ENCODE data around the gene ZNRD2. TPM values are rescaled to one million over a fixed set of nuclear protein-coding genes. Genes with fewer than 3 reads are reported as not detected.

ZNRD2 gene
- total and polyA plus RNA-seq, 10 of the 15 experiments (the other 5 are each of a cell fraction or from before 2014, with no cell fraction given) = 7.9 to 111 (median 55.4) TPM

DNA sequence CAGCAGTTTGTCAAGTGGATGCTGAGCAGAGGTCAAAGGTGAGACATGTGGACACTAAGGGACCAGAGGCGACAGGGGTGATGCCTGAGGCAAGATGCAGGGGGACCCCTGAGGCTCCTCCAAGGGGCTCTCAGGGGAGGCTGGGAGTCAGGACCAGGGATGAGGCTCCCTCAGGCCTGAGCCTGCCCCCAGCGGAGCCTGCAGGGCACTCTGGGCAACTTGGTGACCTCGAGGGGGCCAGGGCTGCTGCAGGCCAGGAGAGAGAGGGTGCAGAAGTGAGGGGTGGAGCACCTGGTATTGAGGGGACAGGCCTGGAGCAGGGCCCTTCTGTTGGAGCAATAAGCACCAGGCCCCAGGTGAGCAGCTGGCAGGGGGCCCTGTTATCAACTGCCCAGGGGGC, 11.7 kb downstream of the ZNRD2 start:
- in situ Hi-C loops (cut with MboI) (no loop called here), intact Hi-C loops (cut with micrococcal nuclease; ENCODE audit: unreplicated experiment) (no loop called here)
- DNase-seq (ENCODE audit: low read depth, low spot score) (no peak), ATAC-seq (no peak), FAIRE-seq (no peak)
- H3K36me3 ChIP-seq (ENCODE audit: control insufficient read depth in 2 of 2, insufficient read depth in 2 of 2, low read length in 1 of 2) = peaks cover 17% of the 10 kb centered on the region in 2 experiments; a peak in 3 of 4 replicates
- no peaks in the 10 kb centered on the region for H3K9me3 ChIP-seq (replicated peaks; ENCODE audit: control insufficient read depth, insufficient read depth, low read length)
- TF ChIP-seq ZNF622 (IDR thresholded peaks at IDR 0.05) (no peak), SUZ12 (IDR thresholded peaks at IDR 0.05; ENCODE audit: unreplicated experiment) (no peak)
- TF ChIP-seq, protein P1, sequence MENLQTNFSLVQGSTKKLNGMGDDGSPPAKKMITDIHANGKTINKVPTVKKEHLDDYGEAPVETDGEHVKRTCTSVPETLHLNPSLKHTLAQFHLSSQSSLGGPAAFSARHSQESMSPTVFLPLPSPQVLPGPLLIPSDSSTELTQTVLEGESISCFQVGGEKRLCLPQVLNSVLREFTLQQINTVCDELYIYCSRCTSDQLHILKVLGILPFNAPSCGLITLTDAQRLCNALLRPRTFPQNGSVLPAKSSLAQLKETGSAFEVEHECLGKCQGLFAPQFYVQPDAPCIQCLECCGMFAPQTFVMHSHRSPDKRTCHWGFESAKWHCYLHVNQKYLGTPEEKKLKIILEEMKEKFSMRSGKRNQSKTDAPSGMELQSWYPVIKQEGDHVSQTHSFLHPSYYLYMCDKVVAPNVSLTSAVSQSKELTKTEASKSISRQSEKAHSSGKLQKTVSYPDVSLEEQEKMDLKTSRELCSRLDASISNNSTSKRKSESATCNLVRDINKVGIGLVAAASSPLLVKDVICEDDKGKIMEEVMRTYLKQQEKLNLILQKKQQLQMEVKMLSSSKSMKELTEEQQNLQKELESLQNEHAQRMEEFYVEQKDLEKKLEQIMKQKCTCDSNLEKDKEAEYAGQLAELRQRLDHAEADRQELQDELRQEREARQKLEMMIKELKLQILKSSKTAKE (IDR thresholded peaks at IDR 0.05; ENCODE audit: low read depth, poor library complexity, severe bottlenecking) = no peak
- ChIA-PET CTCF (interaction anchor here (2.3 kb wide), 1 partner anchor 12 kb away, joined by 9 read pairs; no protein-coding TSS in a partner anchor), SMC1A (ENCODE audit: uncharacterized antibody, unreplicated experiment) (no interaction called here), POLR2A (no interaction called here), RAD21 (ENCODE audit: unreplicated experiment) (no interaction called here)
- no peaks in the 10 kb centered on the region; the same call in 1 of the 2 replicates for H4K20me1 ChIP-seq (ENCODE audit: control insufficient read depth, insufficient read depth)
- H2AFZ ChIP-seq (ENCODE audit: control insufficient read depth, low read depth, low read length) = no peak overlapping the region
- no peak overlapping the region for H3K4me2 ChIP-seq (ENCODE audit: control insufficient read depth, insufficient read depth)
- H3K9ac ChIP-seq (ENCODE audit: control insufficient read depth, insufficient read depth, low read length) = no peak overlapping the region
- H3K27me3 ChIP-seq (replicated peaks in 1 of 2; ENCODE audit: control insufficient read depth in 2 of 2, insufficient read depth in 2 of 2, low read length in 1 of 2) = no peaks in the 10 kb centered on the region
- H3K4me1 ChIP-seq (ENCODE audit: control insufficient read depth, insufficient read depth, low read length) = peaks cover 29% of the 10 kb centered on the region
- H3K79me2 ChIP-seq (ENCODE audit: control insufficient read depth, insufficient read depth, low read length) = peaks cover 34% of the 10 kb centered on the region
- no peak overlapping the region for H3K27ac ChIP-seq (ENCODE audit: control insufficient read depth, insufficient read depth)
- BruUV-seq (replicated peaks) = no TSS peak
- no peak overlapping the region for H3K4me3 ChIP-seq
- WGBS (ENCODE audit: insufficient coverage, insufficient replicate concordance, low lambda C conversion rate, missing lambda C conversion rate) = 68% methylated on average over 3 of the region's 3 CpGs

DNA sequence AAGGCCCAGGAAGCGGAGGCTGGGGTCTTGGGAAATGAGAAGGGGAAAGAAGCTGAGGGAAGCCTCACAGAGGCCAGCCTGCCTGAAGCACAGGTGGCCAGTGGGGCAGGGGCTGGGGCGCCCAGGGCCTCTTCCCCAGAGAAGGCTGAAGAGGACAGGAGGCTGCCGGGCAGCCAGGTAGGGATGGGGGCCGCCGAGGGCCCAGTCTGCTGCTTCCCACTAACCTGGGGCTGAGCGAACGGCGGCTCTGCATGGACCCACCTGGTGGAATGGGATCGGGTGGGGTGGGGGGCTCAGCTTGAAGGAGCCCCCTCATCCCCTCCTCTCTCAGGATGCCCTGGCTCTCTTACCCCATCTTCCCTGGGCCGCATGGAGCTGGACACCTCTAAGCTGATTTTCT, 13.3 kb downstream of the ZNRD2 start:
- CTCF ChIA-PET = interaction anchor here (2.3 kb wide), 1 partner anchor 10 kb away, joined by 9 read pairs; no protein-coding TSS in a partner anchor
- POLR2A ChIA-PET = no interaction called here
- in situ Hi-C loops (cut with MboI) = no loop called here
- no peak overlapping the region for H3K27ac ChIP-seq (ENCODE audit: control insufficient read depth, insufficient read depth)
- BruUV-seq (replicated peaks) = no TSS peak
- H3K9me3 ChIP-seq (replicated peaks; ENCODE audit: control insufficient read depth, insufficient read depth, low read length) = no peaks in the 10 kb centered on the region
- FAIRE-seq (no peak), DNase-seq (ENCODE audit: low read depth, low spot score) (no peak), ATAC-seq (no peak)
- WGBS (ENCODE audit: insufficient coverage, insufficient replicate concordance, low lambda C conversion rate, missing lambda C conversion rate) = 85% methylated on average over 10 of the region's 10 CpGs
- no peak overlapping the region for H2AFZ ChIP-seq (ENCODE audit: control insufficient read depth, low read depth, low read length)
- intact Hi-C loops (cut with micrococcal nuclease; ENCODE audit: unreplicated experiment) = no loop called here
- no peaks in the 10 kb centered on the region for H3K27me3 ChIP-seq (replicated peaks in 1 of 2; ENCODE audit: control insufficient read depth in 2 of 2, insufficient read depth in 2 of 2, low read length in 1 of 2)
- H3K9ac ChIP-seq (ENCODE audit: control insufficient read depth, insufficient read depth, low read length) = no peak overlapping the region
- H4K20me1 ChIP-seq (ENCODE audit: control insufficient read depth, insufficient read depth) = no peaks in the 10 kb centered on the region
- H3K36me3 ChIP-seq (ENCODE audit: control insufficient read depth in 2 of 2, insufficient read depth in 2 of 2, low read length in 1 of 2) = peaks cover 17% of the 10 kb centered on the region in 2 experiments; a peak in 3 of 4 replicates
- no peak overlapping the region for H3K4me2 ChIP-seq (ENCODE audit: control insufficient read depth, insufficient read depth)
- H3K4me1 ChIP-seq (ENCODE audit: control insufficient read depth, insufficient read depth, low read length) = peaks cover 33% of the 10 kb centered on the region
- RAD21 ChIA-PET (ENCODE audit: unreplicated experiment) = interaction anchor here (0.6 kb wide), 1 partner anchor 58 kb away, joined by 3 read pairs; no protein-coding TSS in a partner anchor
- SMC1A ChIA-PET (ENCODE audit: uncharacterized antibody, unreplicated experiment) = no interaction called here
- no peak overlapping the region for H3K4me3 ChIP-seq
- H3K79me2 ChIP-seq (ENCODE audit: control insufficient read depth, insufficient read depth, low read length) = peaks cover 20% of the 10 kb centered on the region
- TF ChIP-seq ZNF622 (IDR thresholded peaks at IDR 0.05) (no peak), STAT3 (IDR thresholded peaks at IDR 0.05; ENCODE audit: low read depth, low read length) (no peak), SIN3A (IDR thresholded peaks at IDR 0.05; ENCODE audit: low read depth, low read length) (no peak), NBN (IDR thresholded peaks at IDR 0.05) (no peak), SMAD5 (IDR thresholded peaks at IDR 0.05; ENCODE audit: low read depth) (no peak), NR2C2 (IDR thresholded peaks at IDR 0.05; ENCODE audit: borderline replicate concordance, control insufficient read depth, insufficient read length, low read depth) (no peak), RELA (IDR thresholded peaks at IDR 0.05; ENCODE audit: borderline replicate concordance, partially characterized antibody) (no peak)
- TF ChIP-seq, protein P2, sequence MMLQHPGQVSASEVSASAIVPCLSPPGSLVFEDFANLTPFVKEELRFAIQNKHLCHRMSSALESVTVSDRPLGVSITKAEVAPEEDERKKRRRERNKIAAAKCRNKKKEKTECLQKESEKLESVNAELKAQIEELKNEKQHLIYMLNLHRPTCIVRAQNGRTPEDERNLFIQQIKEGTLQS (IDR thresholded peaks at IDR 0.05; ENCODE audit: borderline replicate concordance, extremely low read depth, low read depth, low read length) = no peak
- TF ChIP-seq, protein P3, sequence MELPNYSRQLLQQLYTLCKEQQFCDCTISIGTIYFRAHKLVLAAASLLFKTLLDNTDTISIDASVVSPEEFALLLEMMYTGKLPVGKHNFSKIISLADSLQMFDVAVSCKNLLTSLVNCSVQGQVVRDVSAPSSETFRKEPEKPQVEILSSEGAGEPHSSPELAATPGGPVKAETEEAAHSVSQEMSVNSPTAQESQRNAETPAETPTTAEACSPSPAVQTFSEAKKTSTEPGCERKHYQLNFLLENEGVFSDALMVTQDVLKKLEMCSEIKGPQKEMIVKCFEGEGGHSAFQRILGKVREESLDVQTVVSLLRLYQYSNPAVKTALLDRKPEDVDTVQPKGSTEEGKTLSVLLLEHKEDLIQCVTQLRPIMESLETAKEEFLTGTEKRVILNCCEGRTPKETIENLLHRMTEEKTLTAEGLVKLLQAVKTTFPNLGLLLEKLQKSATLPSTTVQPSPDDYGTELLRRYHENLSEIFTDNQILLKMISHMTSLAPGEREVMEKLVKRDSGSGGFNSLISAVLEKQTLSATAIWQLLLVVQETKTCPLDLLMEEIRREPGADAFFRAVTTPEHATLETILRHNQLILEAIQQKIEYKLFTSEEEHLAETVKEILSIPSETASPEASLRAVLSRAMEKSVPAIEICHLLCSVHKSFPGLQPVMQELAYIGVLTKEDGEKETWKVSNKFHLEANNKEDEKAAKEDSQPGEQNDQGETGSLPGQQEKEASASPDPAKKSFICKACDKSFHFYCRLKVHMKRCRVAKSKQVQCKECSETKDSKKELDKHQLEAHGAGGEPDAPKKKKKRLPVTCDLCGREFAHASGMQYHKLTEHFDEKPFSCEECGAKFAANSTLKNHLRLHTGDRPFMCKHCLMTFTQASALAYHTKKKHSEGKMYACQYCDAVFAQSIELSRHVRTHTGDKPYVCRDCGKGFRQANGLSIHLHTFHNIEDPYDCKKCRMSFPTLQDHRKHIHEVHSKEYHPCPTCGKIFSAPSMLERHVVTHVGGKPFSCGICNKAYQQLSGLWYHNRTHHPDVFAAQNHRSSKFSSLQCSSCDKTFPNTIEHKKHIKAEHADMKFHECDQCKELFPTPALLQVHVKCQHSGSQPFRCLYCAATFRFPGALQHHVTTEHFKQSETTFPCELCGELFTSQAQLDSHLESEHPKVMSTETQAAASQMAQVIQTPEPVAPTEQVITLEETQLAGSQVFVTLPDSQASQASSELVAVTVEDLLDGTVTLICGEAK (IDR thresholded peaks at IDR 0.05; ENCODE audit: borderline replicate concordance) = no peak
